ENCODE measurements around the gene PHLDA1. TPM values are rescaled to one million over a fixed set of nuclear protein-coding genes. Genes with fewer than 3 reads are reported as not detected.
A peak's percentile ranks its signal among the peaks of the same experiment; 100 is the strongest.

The PHLDA1 gene
- total and polyA plus RNA-seq, 2 of the 4 experiments (the other 2 are of a cell fraction): 27.8 to 32.4 TPM

- no peak for TF ChIP-seq FOS (IDR thresholded peaks at IDR 0.05; ENCODE audit: low read depth, low read length)
These were observed 34.6 kb downstream of the PHLDA1 start (continued) for GRCh38 chr12:75996861-75997447.

GRCh38 chr12:75995691-75996090 lies 35.9 kb downstream of the PHLDA1 start:
- intact Hi-C loops (cut with micrococcal nuclease) (no loop called here), dilution Hi-C loops (cut with HindIII; ENCODE audit: low sequenced_read_pairs, unreplicated experiment) (no loop called here), in situ Hi-C loops (cut with MboI; ENCODE audit: low sequenced_read_pairs) (no loop called here)
- Histone ChIP-seq H4K20me1 (ENCODE audit: insufficient read depth, low read length) (no peaks in the 10 kb centered on the region), H3K4me1 (ENCODE audit: control insufficient read depth, insufficient read depth, low read length) (peaks cover 6% of the 10 kb centered on the region), H3K56ac (ENCODE audit: extremely low read depth, insufficient read depth, low read length) (no peak overlapping the region), H3K9me1 (ENCODE audit: insufficient read depth, low read length) (no peaks in the 10 kb centered on the region; the same call in 1 of the 2 replicates), H3K4ac (ENCODE audit: low read depth, low read length) (no peak overlapping the region), H3K23ac (ENCODE audit: low read depth, low read length) (no peak overlapping the region), H2AK5ac (ENCODE audit: low read depth, low read length) (no peak overlapping the region), H3K9me3 (ENCODE audit: control insufficient read depth, insufficient read depth, low read length) (no peaks in the 10 kb centered on the region), H2BK20ac (ENCODE audit: low read depth, low read length) (peak overlapping the region; percentile 5; the same call in 1 of the 2 replicates), H3K4me2 (ENCODE audit: low read depth, low read length) (no peak overlapping the region), H3K14ac (replicated peaks; ENCODE audit: low read depth, low read length) (no peak overlapping the region), H3K9ac (ENCODE audit: low read depth, low read length) (no peak overlapping the region), H2BK15ac (ENCODE audit: low read depth, low read length) (no peak overlapping the region), H3K36me3 (ENCODE audit: control insufficient read depth, insufficient read depth, low read length) (no peaks in the 10 kb centered on the region), H2BK5ac (ENCODE audit: low read depth, low read length, poor library complexity, severe bottlenecking) (no peak overlapping the region), H3K27ac (ENCODE audit: insufficient read depth, low read length) (no peak overlapping the region), H2AFZ (replicated peaks; ENCODE audit: low read length, poor library complexity) (no peak overlapping the region), H3K79me1 (ENCODE audit: low read depth in 1 of 2, low read length in 2 of 2) (no peaks in the 10 kb centered on the region), H3K18ac (ENCODE audit: low read depth, low read length) (no peak overlapping the region), H4K91ac (ENCODE audit: insufficient read depth, low read depth, low read length) (no peak overlapping the region), H2AK9ac (replicated peaks; ENCODE audit: low read depth, low read length, poor library complexity) (no peak overlapping the region), H2BK120ac (ENCODE audit: low read depth, low read length) (no peak overlapping the region), H3K4me3 (ENCODE audit: insufficient read depth, low read depth, low read length) (no peak overlapping the region), H4K8ac (ENCODE audit: low read depth in 2 of 2, low read length in 2 of 2) (no peak overlapping the region), H3K27me3 (ENCODE audit: control insufficient read depth, insufficient read depth, low read length) (no peaks in the 10 kb centered on the region), H4K5ac (ENCODE audit: low read depth, low read length) (no peak overlapping the region)
- DNase-seq (peak; percentile 35), ATAC-seq (ENCODE audit: low read depth) (no peak)
- CTCF ChIA-PET: interaction anchor here (0.6 kb wide), 1 partner anchor 338 kb away, joined by 3 read pairs; no protein-coding TSS in a partner anchor
- no TSS peak for BruUV-seq (replicated peaks)
- POLR2A ChIA-PET (ENCODE audit: unreplicated experiment): interaction anchor here (0.6 kb wide), 1 partner anchor 25 kb away, joined by 3 read pairs; no protein-coding TSS in a partner anchor
- no peak for TF ChIP-seq BHLHE40 (IDR thresholded peaks at IDR 0.05; ENCODE audit: low read depth, low read length)
